ENCODE measurements around the gene PIEZO2. TPM values are rescaled to one million over a fixed set of nuclear protein-coding genes. Genes with fewer than 3 reads are reported as not detected.

Gene PIEZO2
- total and polyA plus RNA-seq, 7 donors = 1.4 to 35.2 (median 25.1) TPM; not detected in 1

DNA sequence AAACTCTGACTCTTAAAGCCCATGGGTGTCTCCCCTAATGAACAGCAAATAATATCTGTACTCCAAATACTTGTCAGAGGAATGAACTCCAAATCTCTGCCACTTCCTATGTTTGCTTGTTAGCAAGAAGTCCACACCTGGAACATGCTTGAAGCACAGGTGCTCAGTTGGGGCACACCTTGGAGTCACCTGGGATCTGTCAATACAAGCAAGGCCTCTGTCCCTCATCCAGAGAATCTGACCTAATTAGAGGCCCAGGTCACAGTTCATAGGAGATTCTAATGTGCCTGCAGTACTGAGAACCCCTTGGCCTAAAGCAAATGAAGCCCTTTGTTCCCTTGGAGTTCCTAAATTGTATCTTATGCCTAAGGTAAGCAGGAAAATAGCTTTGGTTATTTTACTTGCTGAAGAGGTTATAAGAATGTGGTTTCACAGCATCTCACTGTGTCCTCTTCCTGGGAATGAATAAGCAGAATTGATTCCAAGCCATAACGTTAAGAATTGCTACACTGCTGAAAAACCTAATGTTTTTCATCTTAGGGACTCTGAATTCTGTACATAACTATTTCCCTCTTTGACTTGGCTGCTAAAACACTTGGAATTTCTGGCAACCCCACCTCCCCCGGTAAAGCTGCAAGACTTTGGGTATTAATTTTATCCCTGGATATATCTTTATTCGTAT, 113.4 kb downstream of the PIEZO2 start:
- intact Hi-C loops (cut with DNase I) = no loop called here
- Histone ChIP-seq H3K4me1 (no peaks in the 10 kb centered on the region), H3K4me3 (no peak overlapping the region), H3K27ac (no peak overlapping the region), H3K36me3 (no peaks in the 10 kb centered on the region), H3K27me3 (no peaks in the 10 kb centered on the region), H3K9me3 (no peaks in the 10 kb centered on the region)
- WGBS, 2 donors = 74 to 82% methylated on average over 3 of the region's 3 CpGs
- DNase-seq = no peak
- TF ChIP-seq EP300 (IDR thresholded peaks at IDR 0.05) = no peak
- no peak for TF ChIP-seq POLR2AphosphoS5 (IDR thresholded peaks at IDR 0.05)
- no peak for TF ChIP-seq POLR2A (IDR thresholded peaks at IDR 0.05)
- TF ChIP-seq, protein P1, sequence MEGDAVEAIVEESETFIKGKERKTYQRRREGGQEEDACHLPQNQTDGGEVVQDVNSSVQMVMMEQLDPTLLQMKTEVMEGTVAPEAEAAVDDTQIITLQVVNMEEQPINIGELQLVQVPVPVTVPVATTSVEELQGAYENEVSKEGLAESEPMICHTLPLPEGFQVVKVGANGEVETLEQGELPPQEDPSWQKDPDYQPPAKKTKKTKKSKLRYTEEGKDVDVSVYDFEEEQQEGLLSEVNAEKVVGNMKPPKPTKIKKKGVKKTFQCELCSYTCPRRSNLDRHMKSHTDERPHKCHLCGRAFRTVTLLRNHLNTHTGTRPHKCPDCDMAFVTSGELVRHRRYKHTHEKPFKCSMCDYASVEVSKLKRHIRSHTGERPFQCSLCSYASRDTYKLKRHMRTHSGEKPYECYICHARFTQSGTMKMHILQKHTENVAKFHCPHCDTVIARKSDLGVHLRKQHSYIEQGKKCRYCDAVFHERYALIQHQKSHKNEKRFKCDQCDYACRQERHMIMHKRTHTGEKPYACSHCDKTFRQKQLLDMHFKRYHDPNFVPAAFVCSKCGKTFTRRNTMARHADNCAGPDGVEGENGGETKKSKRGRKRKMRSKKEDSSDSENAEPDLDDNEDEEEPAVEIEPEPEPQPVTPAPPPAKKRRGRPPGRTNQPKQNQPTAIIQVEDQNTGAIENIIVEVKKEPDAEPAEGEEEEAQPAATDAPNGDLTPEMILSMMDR (IDR thresholded peaks at IDR 0.05) = no peak

DNA sequence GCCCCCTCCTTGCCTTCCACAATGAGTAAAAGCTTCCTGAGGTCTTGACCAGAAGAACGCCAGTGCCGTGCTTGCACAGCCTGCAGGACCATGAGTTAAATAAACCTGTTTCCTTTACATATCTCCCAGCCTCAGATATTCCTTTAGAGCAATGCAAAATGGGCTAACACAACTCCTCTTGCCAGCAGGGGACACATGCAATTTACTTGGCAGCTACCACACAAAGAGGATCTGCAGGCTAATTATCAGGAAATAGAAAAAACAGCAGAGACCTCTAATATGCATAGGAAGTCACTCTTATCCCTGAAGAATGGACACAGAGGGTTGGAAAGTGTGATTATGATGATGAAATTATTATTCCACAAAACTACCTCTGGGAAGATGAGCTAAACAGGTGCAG, 114.0 kb downstream of the PIEZO2 start:
- Histone ChIP-seq H3K4me3 (no peak overlapping the region), H3K27ac (no peak overlapping the region), H3K4me1 (no peaks in the 10 kb centered on the region), H3K36me3 (no peaks in the 10 kb centered on the region), H3K27me3 (no peaks in the 10 kb centered on the region), H3K9me3 (no peaks in the 10 kb centered on the region)
- intact Hi-C loops (cut with DNase I) = no loop called here
- no peak for TF ChIP-seq EP300 (IDR thresholded peaks at IDR 0.05)
- TF ChIP-seq POLR2A (IDR thresholded peaks at IDR 0.05) = no peak
- TF ChIP-seq, protein P1 (IDR thresholded peaks at IDR 0.05) = no peak
- no peak for TF ChIP-seq POLR2AphosphoS5 (IDR thresholded peaks at IDR 0.05)
- 70 to 97% methylated on average over 2 of the region's 2 CpGs for WGBS, 2 donors
- DNase-seq = no peak

DNA sequence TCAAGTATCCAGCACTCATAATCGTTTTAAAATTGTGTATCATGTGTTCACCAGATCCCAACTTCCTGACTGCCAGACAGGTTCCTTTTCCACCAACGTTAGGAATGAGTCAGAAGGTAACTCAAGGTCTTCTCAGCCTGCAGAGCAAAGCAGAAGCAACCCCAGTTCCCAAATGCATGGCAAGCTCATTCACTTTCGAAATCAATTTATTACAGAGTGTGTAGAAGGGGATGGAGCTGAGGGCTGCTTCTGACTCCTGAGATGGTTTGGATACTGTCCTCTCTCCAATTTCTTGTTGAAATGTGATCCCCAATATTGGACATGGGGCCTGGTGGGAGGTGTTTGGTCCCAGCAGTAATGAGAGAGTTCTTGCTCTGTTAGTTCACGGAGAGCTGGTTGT, 114.5 kb downstream of the PIEZO2 start:
- no peak overlapping the region for H3K27ac ChIP-seq
- no peaks in the 10 kb centered on the region for H3K36me3 ChIP-seq
- H3K4me1 ChIP-seq = no peaks in the 10 kb centered on the region
- intact Hi-C loops (cut with DNase I) = no loop called here
- H3K4me3 ChIP-seq = no peak overlapping the region
- H3K27me3 ChIP-seq = no peaks in the 10 kb centered on the region
- no peak for DNase-seq
- 62 to 65% methylated on average over 4 of the region's 4 CpGs for WGBS, 2 donors
- no peak for TF ChIP-seq POLR2AphosphoS5 (IDR thresholded peaks at IDR 0.05)
- TF ChIP-seq, protein P1 (IDR thresholded peaks at IDR 0.05) = no peak
- no peak for TF ChIP-seq POLR2A (IDR thresholded peaks at IDR 0.05)
- no peak for TF ChIP-seq EP300 (IDR thresholded peaks at IDR 0.05)
- no peaks in the 10 kb centered on the region for H3K9me3 ChIP-seq

DNA sequence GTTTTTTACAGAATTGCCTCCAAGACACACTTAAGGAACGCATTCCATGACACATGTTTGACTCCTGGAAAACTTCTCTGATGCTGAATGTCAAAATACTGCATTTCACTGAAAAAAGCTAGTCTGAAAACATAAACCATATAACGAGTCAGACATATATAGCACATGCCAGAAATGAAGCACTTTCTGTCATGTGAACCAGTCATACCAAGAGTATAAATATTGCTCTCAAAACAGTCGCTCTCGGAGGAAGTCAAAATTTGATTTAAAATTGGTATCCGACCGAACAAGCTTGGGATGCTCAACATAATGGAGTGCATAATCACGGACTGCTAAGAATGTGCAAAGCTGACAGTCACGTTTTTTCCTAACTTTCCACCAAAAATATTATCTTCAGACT, 115.9 kb downstream of the PIEZO2 start:
- no peak overlapping the region for H3K27ac ChIP-seq
- H3K36me3 ChIP-seq = no peaks in the 10 kb centered on the region
- no peaks in the 10 kb centered on the region for H3K9me3 ChIP-seq
- DNase-seq = no peak
- 87 to 91% methylated on average over 8 of the region's 8 CpGs for WGBS, 2 donors
- TF ChIP-seq, protein P1 (IDR thresholded peaks at IDR 0.05) = no peak
- TF ChIP-seq EP300 (IDR thresholded peaks at IDR 0.05) (no peak), POLR2AphosphoS5 (IDR thresholded peaks at IDR 0.05) (no peak), POLR2A (IDR thresholded peaks at IDR 0.05) (no peak)
- no peaks in the 10 kb centered on the region for H3K4me1 ChIP-seq
- intact Hi-C loops (cut with DNase I) = no loop called here
- no peaks in the 10 kb centered on the region for H3K27me3 ChIP-seq
- no peak overlapping the region for H3K4me3 ChIP-seq

DNA sequence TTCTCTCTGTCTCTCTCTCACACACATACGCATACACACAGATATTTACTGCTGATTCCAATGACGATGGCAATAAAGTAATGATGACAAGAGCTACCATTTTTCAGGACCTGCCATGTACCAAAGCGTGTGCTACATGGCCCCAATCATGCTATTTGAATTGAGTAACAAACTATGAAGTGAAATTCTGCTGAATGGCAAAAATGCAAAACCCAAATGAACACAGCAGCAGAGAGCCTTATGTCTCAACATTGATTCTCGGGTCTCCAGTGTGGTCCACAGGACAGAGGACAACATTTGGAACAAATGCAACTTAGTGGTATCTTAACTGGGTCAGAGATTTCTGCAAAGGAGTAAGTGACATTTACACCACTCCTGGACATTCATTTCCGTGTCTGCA, 117.4 kb downstream of the PIEZO2 start:
- WGBS, 2 donors = 90 to 93% methylated on average over 5 of the region's 5 CpGs
- TF ChIP-seq POLR2AphosphoS5 (IDR thresholded peaks at IDR 0.05) = no peak
- TF ChIP-seq EP300 (IDR thresholded peaks at IDR 0.05) = no peak
- TF ChIP-seq, protein P1 (IDR thresholded peaks at IDR 0.05) = no peak
- no peak for TF ChIP-seq POLR2A (IDR thresholded peaks at IDR 0.05)
- intact Hi-C loops (cut with DNase I) = no loop called here

More for the DNA sequence above, 117.4 kb downstream of the PIEZO2 start:
- Histone ChIP-seq H3K27me3 (no peaks in the 10 kb centered on the region), H3K9me3 (no peaks in the 10 kb centered on the region), H3K4me3 (no peak overlapping the region), H3K27ac (no peak overlapping the region), H3K4me1 (no peaks in the 10 kb centered on the region), H3K36me3 (no peaks in the 10 kb centered on the region)
- no peak for DNase-seq
